PFSK-1 (cell line): ENCODE data around the gene PLEKHD1.

Experiments used
- POLR2AphosphoS5 ChIP-seq: IDR thresholded peaks from 2 replicates; pipeline ENCODE4 v1.6.1; 2012; ENCODE audit warnings: low read depth, mild to moderate bottlenecking, control low read depth, low read length, moderate library complexity
- REST ChIP-seq, 2 experiments: IDR thresholded peaks; 2 replicates each; pipeline versions ENCODE4 v1.6.1 to v1.8.0; 2011 to 2012; ENCODE audit warnings: low read depth in 2 of 2, low read length in 2 of 2, control low read depth in 1 of 2, inconsistent platforms in 1 of 2, mild to moderate bottlenecking in 1 of 2, moderate library complexity in 1 of 2; ENCODE audit not compliant: insufficient read depth in 1 of 2
- SIN3A ChIP-seq: IDR thresholded peaks from 2 replicates; pipeline ENCODE4 v1.6.1; 2012; ENCODE audit warnings: mild to moderate bottlenecking, low read length, moderate library complexity, borderline replicate concordance; ENCODE audit not compliant: insufficient read depth

DNA sequence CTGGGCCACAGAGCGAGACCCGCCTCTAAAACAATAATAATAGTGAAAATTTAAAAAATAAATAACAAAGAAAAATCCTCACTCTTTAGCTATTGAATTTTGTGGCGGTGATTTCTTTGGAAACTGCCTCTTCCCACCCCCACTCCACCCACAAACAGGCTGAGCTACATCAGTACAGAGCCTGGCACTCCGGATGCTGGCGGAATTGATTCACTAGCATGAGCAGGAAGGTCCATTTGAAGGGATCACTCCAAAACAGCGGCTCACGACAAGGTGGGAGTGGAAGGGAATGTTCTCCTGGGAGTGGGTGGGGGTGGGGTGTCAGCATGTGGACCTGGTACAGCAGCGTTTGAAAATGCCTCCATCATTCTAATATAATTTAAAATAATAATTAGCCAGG is 64.0 kb downstream of the PLEKHD1 start:
- no peak for TF ChIP-seq SIN3A
- TF ChIP-seq POLR2AphosphoS5, result no peak
- TF ChIP-seq REST (IDR thresholded peaks at IDR 0.05; ENCODE audit: insufficient read depth in 1 of 2, low read depth in 2 of 2, low read length in 2 of 2), result no peak
